Endothelial cell of umbilical vein (primary cell): ENCODE results near the gene BLVRA. TPM values are rescaled to one million over a fixed set of nuclear protein-coding genes. Genes with fewer than 3 reads are reported as not detected.

ENCODE experiments used
- BruUV-seq: library from RNA; stranded (reverse); fragments of 400-500 nt; replicated peaks from 2 replicates; lab custom pipeline; 2021; lab: Mats Ljungman, UMichigan
- CTCF ChIA-PET: fragments of 300-600, 350-600 bp; sonication (Branson Sonifier 250); formaldehyde crosslinking; loops from one replicate; lab custom pipeline; 2021; ENCODE audit warnings: antibody characterized with exemption, inconsistent platforms; lab: Charles Lee
- POLR2A ChIA-PET: fragments of 300-600, 350-600 bp; sonication (Branson Sonifier 250); formaldehyde crosslinking; loops from one replicate; lab custom pipeline; 2021; ENCODE audit warnings: antibody characterized with exemption, inconsistent platforms; lab: Charles Lee
- DNase-seq: peaks from one replicate; pipeline ENCODE4 v3.0.0-alpha.2; 2011; ENCODE audit warnings: low read depth, low spot score
- FAIRE-seq: peaks from 2 replicates; lab custom pipeline; 2011; peaks lifted over from hg19 to GRCh38; lab: Jason Lieb, UNC
- H2AFZ ChIP-seq: 2 replicates; pipeline ENCODE4 v1.6.0; 2012; ENCODE audit warnings: low read depth, low read length, control low read depth, inconsistent platforms
- H3K27ac ChIP-seq: 2 replicates; pipeline ENCODE4 v1.5.1; 2011; ENCODE audit warnings: low read depth, mild to moderate bottlenecking, control low read depth, low read length, moderate library complexity; ENCODE audit not compliant: insufficient read depth
- H3K27me3 ChIP-seq, 2 experiments: 2 replicates each; pipeline versions ENCODE4 v1.6.0 to v1.6.1; 2011; ENCODE audit warnings: low read length in 2 of 2, mixed read lengths in 1 of 2; ENCODE audit not compliant: control insufficient read depth in 2 of 2, insufficient read depth in 2 of 2
- H3K36me3 ChIP-seq, 2 experiments: 2 replicates in 1 of 2; 3 replicates in 1 of 2; pipeline ENCODE4 v1.5.1; 2011; ENCODE audit warnings: low read length in 2 of 2, mild to moderate bottlenecking in 1 of 2, moderate library complexity in 1 of 2; ENCODE audit not compliant: control insufficient read depth in 2 of 2, insufficient read depth in 2 of 2; ENCODE audit errors: extremely low read depth in 1 of 2
- H3K4me1 ChIP-seq: 3 replicates; pipeline ENCODE4 v1.5.1; 2011; ENCODE audit warnings: mild to moderate bottlenecking, low read length; ENCODE audit not compliant: control insufficient read depth, insufficient read depth; ENCODE audit errors: extremely low read depth
- H3K4me2 ChIP-seq: 2 replicates; pipeline ENCODE4 v1.6.1; 2011; ENCODE audit warnings: low read length, control low read depth, mixed read lengths; ENCODE audit not compliant: insufficient read depth
- H3K4me3 ChIP-seq, 3 experiments: fragments of 200-600 bp in 1 of 3; sonication (generic), shearing (Covaris generic) in 1 of 3; replicated peaks in 1 of 3; 2 replicates each; pipeline ENCODE4 v1.5.1; 2011 to 2016; ENCODE audit warnings: control low read depth in 3 of 3, low read length in 3 of 3, mild to moderate bottlenecking in 2 of 3, inconsistent platforms in 1 of 3, low read depth in 1 of 3, moderate library complexity in 1 of 3; ENCODE audit not compliant: insufficient read depth in 1 of 3
- H3K79me2 ChIP-seq: 2 replicates; pipeline ENCODE4 v1.6.0; 2012; ENCODE audit warnings: low read length, inconsistent platforms; ENCODE audit not compliant: control insufficient read depth, insufficient read depth
- H3K9ac ChIP-seq: replicated peaks from 2 replicates; pipeline ENCODE3; 2011; ENCODE audit warnings: low read length, control low read depth; ENCODE audit not compliant: insufficient read depth; ENCODE audit errors: extremely low read depth
- H3K9me1 ChIP-seq: replicated peaks from 3 replicates; pipeline ENCODE4 v1.6.0; 2011; ENCODE audit warnings: mild to moderate bottlenecking, low read length; ENCODE audit not compliant: control insufficient read depth, insufficient read depth; ENCODE audit errors: extremely low read depth
- H3K9me3 ChIP-seq: replicated peaks from 2 replicates; pipeline ENCODE4 v1.5.1; 2012; ENCODE audit warnings: low read length, inconsistent platforms; ENCODE audit not compliant: control insufficient read depth, insufficient read depth
- H4K20me1 ChIP-seq: replicated peaks from 2 replicates; pipeline ENCODE3; 2011; ENCODE audit warnings: mild to moderate bottlenecking, low read length; ENCODE audit not compliant: control insufficient read depth, insufficient read depth; ENCODE audit errors: extremely low read depth
- CTCF ChIP-seq, 2 donors: IDR thresholded peaks; 1 replicate in 1 of 2; 2 replicates in 1 of 2; pipeline ENCODE4 v1.5.1; 2011; ENCODE audit warnings: low read length in 2 of 2, mild to moderate bottlenecking in 2 of 2, moderate library complexity in 2 of 2, control low read depth in 1 of 2, inconsistent platforms in 1 of 2, low read depth in 1 of 2; ENCODE audit not compliant: insufficient read depth in 1 of 2; ENCODE audit errors: extremely low read depth in 1 of 2
- EZH2 ChIP-seq: IDR thresholded peaks from 2 replicates; pipeline ENCODE4 v1.6.1; 2012; ENCODE audit warnings: borderline replicate concordance, low read depth, mild to moderate bottlenecking, moderate library complexity, low read length, inconsistent platforms; ENCODE audit not compliant: severe bottlenecking
- JUN ChIP-seq: IDR thresholded peaks from 2 replicates; pipeline ENCODE4 v1.6.1; 2011; ENCODE audit warnings: borderline replicate concordance, low read depth; ENCODE audit not compliant: insufficient read length, insufficient read depth
- MAX ChIP-seq: IDR thresholded peaks from 2 replicates; pipeline ENCODE4 v1.6.1; 2011; ENCODE audit not compliant: insufficient read depth, insufficient read length
- MYC ChIP-seq: IDR thresholded peaks from one replicate; pipeline ENCODE4 v1.6.1; 2011; ENCODE audit warnings: mild to moderate bottlenecking, low read depth, low read length
- dilution Hi-C: fragments of 300-500 bp; cut with MboI; formaldehyde crosslinking; loops from one replicate; pipeline ENCODE4 v1.15.0; 2019; ENCODE audit warnings: low sequenced_read_pairs; ENCODE audit not compliant: extremely low pct_ligation_motif_present
- intact Hi-C: fragments of 100-400 bp; cut with micrococcal nuclease; formaldehyde crosslinking; loops from one replicate; pipeline ENCODE4 v1.10.0; 2022
- polyA plus RNA-seq, 4 experiments: library from polyadenylated mRNA; depleted of rRNA in 3 of 4; stranded (reverse) in 3 of 4; unstranded in 1 of 4; fragments of >200 nt; gene quantifications; 2 replicates each; pipeline versions ENCODE4 v1.2.1 to v1.2.3, GENCODE V29; 2011 to 2012; ENCODE audit warnings: missing spikeins in 1 of 4
- total RNA-seq: library from RNA; stranded (reverse); gene quantifications from 2 replicates; pipeline ENCODE4 v1.2.3, GENCODE V29; 2021

Gene BLVRA
- total and polyA plus RNA-seq, 2 donors (not counting 3 experiments of a cell fraction or from before 2014, with no cell fraction given): 24.0 to 34.5 TPM

GRCh38 chr7:43824963-43825362 is 66.5 kb downstream of the BLVRA start:
- H3K27me3 ChIP-seq: peaks cover 22 to 31% of the 10 kb centered on the region in 2 experiments
- no peaks in the 10 kb centered on the region for H3K4me1 ChIP-seq
- H3K27ac ChIP-seq: no peak overlapping the region
- H3K36me3 ChIP-seq: no peaks in the 10 kb centered on the region
- no peaks in the 10 kb centered on the region for H4K20me1 ChIP-seq
- no peak overlapping the region for H3K9ac ChIP-seq
- dilution Hi-C loops (no loop called here), intact Hi-C loops (no loop called here)
- no peak overlapping the region for H3K4me3 ChIP-seq
- TF ChIP-seq MAX: no peak
- no peak for TF ChIP-seq EZH2
- TF ChIP-seq CTCF (IDR thresholded peaks at IDR 0.05; ENCODE audit: extremely low read depth in 1 of 2, insufficient read depth in 1 of 2, low read depth in 1 of 2, low read length in 2 of 2): no peak
- no peak for FAIRE-seq
- H3K9me1 ChIP-seq: no peaks in the 10 kb centered on the region
- no peaks in the 10 kb centered on the region for H3K9me3 ChIP-seq
- BruUV-seq: no TSS peak
- no peak overlapping the region for H3K4me2 ChIP-seq
- ChIA-PET CTCF (interaction anchor here (5.7 kb wide), 1 partner anchor 14 kb away, joined by 33 read pairs; no protein-coding TSS in a partner anchor), POLR2A (no interaction called here)
- no peak for DNase-seq
- H3K79me2 ChIP-seq: no peaks in the 10 kb centered on the region
- no peak overlapping the region for H2AFZ ChIP-seq

- TF ChIP-seq CTCF (IDR thresholded peaks at IDR 0.05; ENCODE audit: extremely low read depth in 1 of 2, insufficient read depth in 1 of 2, low read depth in 1 of 2, low read length in 2 of 2) (no peak), MYC (no peak), MAX (no peak), JUN (no peak), EZH2 (no peak)
- H3K4me1 ChIP-seq: no peaks in the 10 kb centered on the region
- dilution Hi-C loops: no loop called here
- DNase-seq (no peak), FAIRE-seq (no peak)
- H3K27me3 ChIP-seq: peaks cover 22 to 31% of the 10 kb centered on the region in 2 experiments
- H2AFZ ChIP-seq: no peak overlapping the region
- H3K9me1 ChIP-seq: no peaks in the 10 kb centered on the region
- no TSS peak for BruUV-seq
- no peaks in the 10 kb centered on the region for H4K20me1 ChIP-seq
- intact Hi-C loops: no loop called here
- POLR2A ChIA-PET: no interaction called here
- H3K36me3 ChIP-seq: no peaks in the 10 kb centered on the region
- CTCF ChIA-PET: interaction anchor here (5.7 kb wide), 1 partner anchor 13 kb away, joined by 33 read pairs; no protein-coding TSS in a partner anchor
- H3K79me2 ChIP-seq: no peaks in the 10 kb centered on the region
- no peak overlapping the region for H3K27ac ChIP-seq
- no peak overlapping the region for H3K9ac ChIP-seq
- no peak overlapping the region for H3K4me2 ChIP-seq
- H3K9me3 ChIP-seq: no peaks in the 10 kb centered on the region
- no peak overlapping the region for H3K4me3 ChIP-seq
These were observed 66.9 kb downstream of the BLVRA start for GRCh38 chr7:43825391-43825808.
